WTC11 (cell line): ENCODE results near the gene SMARCA2. TPM values are rescaled to one million over a fixed set of nuclear protein-coding genes. Genes with fewer than 3 reads are reported as not detected.

Experiments used
- ATF1 ChIP-seq: sonication (generic); formaldehyde crosslinking; IDR thresholded peaks from 2 replicates; pipeline ENCODE4 v1.8.1; 2023; ENCODE audit warnings: mild to moderate bottlenecking, moderate library complexity, missing genetic modification reagents
- CREM ChIP-seq: sonication (generic); formaldehyde crosslinking; IDR thresholded peaks from 2 replicates; pipeline ENCODE4 v1.8.1; 2022; ENCODE audit warnings: mild to moderate bottlenecking, missing genetic modification reagents, moderate library complexity
- EMX1 ChIP-seq: fragments of 250-450 bp; sonication (Bioruptor Pico); IDR thresholded peaks from 2 replicates; pipeline ENCODE4 v1.8.0; 2021; ENCODE audit warnings: mild to moderate bottlenecking
- FOXJ3 ChIP-seq: sonication (generic); formaldehyde crosslinking; IDR thresholded peaks from 2 replicates; pipeline ENCODE4 v1.9.0; 2021; ENCODE audit warnings: missing genetic modification reagents, mild to moderate bottlenecking, borderline replicate concordance
- FOXK1 ChIP-seq: sonication (generic); formaldehyde crosslinking; IDR thresholded peaks from 2 replicates; pipeline ENCODE4 v1.8.0; 2022; ENCODE audit warnings: mild to moderate bottlenecking, moderate library complexity, missing genetic modification reagents
- GABPB1 ChIP-seq: sonication (generic); formaldehyde crosslinking; IDR thresholded peaks from 2 replicates; pipeline ENCODE4 v1.8.1; 2023; ENCODE audit warnings: mild to moderate bottlenecking, missing genetic modification reagents
- JUN ChIP-seq: sonication (generic); formaldehyde crosslinking; IDR thresholded peaks from 2 replicates; pipeline ENCODE4 v1.8.0; 2023; ENCODE audit warnings: mild to moderate bottlenecking, missing genetic modification reagents
- MXD4 ChIP-seq: fragments of 250-450 bp; sonication (Bioruptor Pico); IDR thresholded peaks from 2 replicates; pipeline ENCODE4 v1.8.0; 2021; ENCODE audit warnings: mild to moderate bottlenecking, moderate library complexity, borderline replicate concordance
- PRRX2 ChIP-seq: fragments of 250-450 bp; sonication (Bioruptor Pico); IDR thresholded peaks from 2 replicates; pipeline ENCODE4 v1.8.0; 2021; ENCODE audit warnings: mild to moderate bottlenecking
- RORB ChIP-seq: fragments of 250-450 bp; sonication (Bioruptor Pico); IDR thresholded peaks from 2 replicates; pipeline ENCODE4 v1.9.0; 2021; ENCODE audit warnings: mild to moderate bottlenecking
- SMAD3 ChIP-seq: sonication (generic); formaldehyde crosslinking; IDR thresholded peaks from 2 replicates; pipeline ENCODE4 v1.8.0; 2022; ENCODE audit warnings: missing genetic modification reagents, mild to moderate bottlenecking, borderline replicate concordance
- SMAD4 ChIP-seq: sonication (generic); formaldehyde crosslinking; IDR thresholded peaks from 2 replicates; pipeline ENCODE4 v1.8.0; 2022; ENCODE audit warnings: mild to moderate bottlenecking, missing genetic modification reagents
- SOX15 ChIP-seq: fragments of 250-450 bp; sonication (Bioruptor Pico); IDR thresholded peaks from 2 replicates; pipeline ENCODE4 v1.9.0; 2021; ENCODE audit warnings: mild to moderate bottlenecking
- SP1 ChIP-seq: sonication (generic); formaldehyde crosslinking; conservative IDR thresholded peaks from 2 replicates; pipeline ENCODE4 v1.8.1; 2022; ENCODE audit warnings: missing genetic modification reagents
- TEAD1 ChIP-seq: sonication (generic); formaldehyde crosslinking; IDR thresholded peaks from 2 replicates; pipeline ENCODE4 v1.8.0; 2022; ENCODE audit warnings: mild to moderate bottlenecking, missing genetic modification reagents
- ZNF121 ChIP-seq: sonication (generic); formaldehyde crosslinking; IDR thresholded peaks from 2 replicates; pipeline ENCODE4 v1.8.0; 2023; ENCODE audit warnings: missing genetic modification reagents
- ZNF219 ChIP-seq: sonication (generic); formaldehyde crosslinking; IDR thresholded peaks from 2 replicates; pipeline ENCODE4 v1.8.0; 2023; ENCODE audit warnings: missing genetic modification reagents, mild to moderate bottlenecking, borderline replicate concordance
- ZNF423 ChIP-seq: fragments of 250-450 bp; sonication (Bioruptor Pico); IDR thresholded peaks from 2 replicates; pipeline ENCODE4 v2.1.2; 2022; ENCODE audit warnings: mild to moderate bottlenecking, moderate library complexity
- total RNA-seq: library from RNA; stranded (reverse); gene quantifications from 3 replicates; pipeline ENCODE4 v1.2.3, GENCODE V29; 2021
- TF ChIP-seq, protein P1 (sequence below): fragments of 250-450 bp; sonication (Bioruptor Pico); IDR thresholded peaks from 2 replicates; pipeline ENCODE4 v1.9.0; 2021; ENCODE audit warnings: mild to moderate bottlenecking
- TF ChIP-seq, protein P2 (sequence below): sonication (generic); formaldehyde crosslinking; IDR thresholded peaks from 2 replicates; pipeline ENCODE4 v1.8.1; 2023; ENCODE audit warnings: mild to moderate bottlenecking, missing genetic modification reagents, borderline replicate concordance
- TF ChIP-seq, protein P3 (sequence below): sonication (generic); formaldehyde crosslinking; IDR thresholded peaks from 2 replicates; pipeline ENCODE4 v1.8.1; 2023; ENCODE audit warnings: mild to moderate bottlenecking, missing genetic modification reagents
- TF ChIP-seq, protein P4 (sequence below): sonication (generic); formaldehyde crosslinking; IDR thresholded peaks from 2 replicates; pipeline ENCODE4 v1.8.0; 2023; ENCODE audit warnings: mild to moderate bottlenecking, missing genetic modification reagents
- TF ChIP-seq, protein P5 (sequence below): sonication (generic); formaldehyde crosslinking; IDR thresholded peaks from 2 replicates; pipeline ENCODE4 v1.8.1; 2023; ENCODE audit warnings: mild to moderate bottlenecking, missing genetic modification reagents, moderate library complexity
- TF ChIP-seq, protein P6 (sequence below): fragments of 200-600 bp; IDR thresholded peaks from 2 replicates; pipeline ENCODE4 v1.8.0; 2022; ENCODE audit warnings: antibody characterized with exemption

The SMARCA2 gene
- total RNA-seq, 1 experiment from 2014 or later: 20.3 TPM

DNA sequence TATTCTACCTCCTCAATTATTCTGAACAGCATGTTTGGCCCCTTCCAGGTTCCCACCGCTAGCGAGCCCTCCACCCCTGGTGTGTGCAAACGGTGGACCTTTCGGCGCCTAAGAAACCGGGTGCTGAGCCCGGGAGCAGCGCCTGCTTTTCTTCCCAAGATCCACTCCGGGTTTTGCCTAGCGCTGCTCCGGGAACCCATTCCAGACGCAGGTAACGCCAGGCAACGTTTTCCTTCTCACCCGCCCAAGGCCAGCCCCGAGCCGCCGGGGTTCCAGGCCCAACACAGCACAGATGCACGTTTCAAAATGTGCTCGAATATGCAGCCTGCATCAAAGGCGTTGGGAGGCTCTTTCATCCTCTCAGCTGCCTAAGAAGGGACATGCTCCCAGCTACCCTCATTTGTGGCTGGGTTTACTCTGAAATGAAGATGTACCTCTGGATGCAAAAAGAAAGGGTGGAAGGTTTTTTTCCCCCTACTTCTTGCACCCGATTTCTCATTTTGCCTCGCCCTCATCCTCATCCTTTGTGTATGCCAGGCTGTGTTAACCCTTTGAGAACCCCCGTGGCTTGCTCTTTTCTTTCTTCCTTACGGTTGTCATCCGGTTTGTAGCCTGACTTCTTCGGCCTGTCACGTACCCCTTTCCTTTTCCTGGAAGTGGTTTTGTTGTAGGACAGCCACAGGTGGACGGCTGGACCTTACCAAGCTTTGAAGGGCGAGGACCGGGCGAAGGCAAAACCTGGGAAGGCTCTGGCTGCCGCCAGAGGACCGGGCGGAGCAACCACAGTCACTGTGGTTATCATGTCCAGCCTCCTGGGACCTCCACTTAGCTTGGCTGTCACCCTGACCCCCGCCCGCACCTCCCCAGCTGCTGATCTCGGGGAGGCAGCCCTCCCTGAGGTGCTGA lies 226.9 kb downstream of the SMARCA2 start (continued):
- TF ChIP-seq, protein P1, sequence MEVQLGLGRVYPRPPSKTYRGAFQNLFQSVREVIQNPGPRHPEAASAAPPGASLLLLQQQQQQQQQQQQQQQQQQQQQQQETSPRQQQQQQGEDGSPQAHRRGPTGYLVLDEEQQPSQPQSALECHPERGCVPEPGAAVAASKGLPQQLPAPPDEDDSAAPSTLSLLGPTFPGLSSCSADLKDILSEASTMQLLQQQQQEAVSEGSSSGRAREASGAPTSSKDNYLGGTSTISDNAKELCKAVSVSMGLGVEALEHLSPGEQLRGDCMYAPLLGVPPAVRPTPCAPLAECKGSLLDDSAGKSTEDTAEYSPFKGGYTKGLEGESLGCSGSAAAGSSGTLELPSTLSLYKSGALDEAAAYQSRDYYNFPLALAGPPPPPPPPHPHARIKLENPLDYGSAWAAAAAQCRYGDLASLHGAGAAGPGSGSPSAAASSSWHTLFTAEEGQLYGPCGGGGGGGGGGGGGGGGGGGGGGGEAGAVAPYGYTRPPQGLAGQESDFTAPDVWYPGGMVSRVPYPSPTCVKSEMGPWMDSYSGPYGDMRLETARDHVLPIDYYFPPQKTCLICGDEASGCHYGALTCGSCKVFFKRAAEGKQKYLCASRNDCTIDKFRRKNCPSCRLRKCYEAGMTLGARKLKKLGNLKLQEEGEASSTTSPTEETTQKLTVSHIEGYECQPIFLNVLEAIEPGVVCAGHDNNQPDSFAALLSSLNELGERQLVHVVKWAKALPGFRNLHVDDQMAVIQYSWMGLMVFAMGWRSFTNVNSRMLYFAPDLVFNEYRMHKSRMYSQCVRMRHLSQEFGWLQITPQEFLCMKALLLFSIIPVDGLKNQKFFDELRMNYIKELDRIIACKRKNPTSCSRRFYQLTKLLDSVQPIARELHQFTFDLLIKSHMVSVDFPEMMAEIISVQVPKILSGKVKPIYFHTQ (CRISPR knock-in tag): no peak
- TF ChIP-seq ZNF219 (CRISPR knock-in tag) (no peak), MXD4 (no peak), ATF1 (CRISPR knock-in tag) (peak; percentile 23; the same call in 1 of the 2 replicates), ZNF423 (CRISPR knock-in tag) (peak; percentile 52; the same call in 1 of the 2 replicates), SP1 (CRISPR knock-in tag) (peak; percentile 63), RORB (CRISPR knock-in tag) (no peak), TEAD1 (CRISPR knock-in tag) (peak; percentile 70; the same call in 1 of the 2 replicates), SOX15 (CRISPR knock-in tag) (no peak), JUN (CRISPR knock-in tag) (no peak), SMAD3 (no peak), SMAD4 (CRISPR knock-in tag) (no peak), PRRX2 (CRISPR knock-in tag) (no peak), FOXK1 (no peak), FOXJ3 (CRISPR knock-in tag) (no peak), GABPB1 (no peak), ZNF121 (CRISPR knock-in tag) (no peak), CREM (CRISPR knock-in tag) (peak; percentile 72; the same call in 1 of the 2 replicates), EMX1 (CRISPR knock-in tag) (peak; percentile 72; the same call in 1 of the 2 replicates)
- TF ChIP-seq, protein P2, sequence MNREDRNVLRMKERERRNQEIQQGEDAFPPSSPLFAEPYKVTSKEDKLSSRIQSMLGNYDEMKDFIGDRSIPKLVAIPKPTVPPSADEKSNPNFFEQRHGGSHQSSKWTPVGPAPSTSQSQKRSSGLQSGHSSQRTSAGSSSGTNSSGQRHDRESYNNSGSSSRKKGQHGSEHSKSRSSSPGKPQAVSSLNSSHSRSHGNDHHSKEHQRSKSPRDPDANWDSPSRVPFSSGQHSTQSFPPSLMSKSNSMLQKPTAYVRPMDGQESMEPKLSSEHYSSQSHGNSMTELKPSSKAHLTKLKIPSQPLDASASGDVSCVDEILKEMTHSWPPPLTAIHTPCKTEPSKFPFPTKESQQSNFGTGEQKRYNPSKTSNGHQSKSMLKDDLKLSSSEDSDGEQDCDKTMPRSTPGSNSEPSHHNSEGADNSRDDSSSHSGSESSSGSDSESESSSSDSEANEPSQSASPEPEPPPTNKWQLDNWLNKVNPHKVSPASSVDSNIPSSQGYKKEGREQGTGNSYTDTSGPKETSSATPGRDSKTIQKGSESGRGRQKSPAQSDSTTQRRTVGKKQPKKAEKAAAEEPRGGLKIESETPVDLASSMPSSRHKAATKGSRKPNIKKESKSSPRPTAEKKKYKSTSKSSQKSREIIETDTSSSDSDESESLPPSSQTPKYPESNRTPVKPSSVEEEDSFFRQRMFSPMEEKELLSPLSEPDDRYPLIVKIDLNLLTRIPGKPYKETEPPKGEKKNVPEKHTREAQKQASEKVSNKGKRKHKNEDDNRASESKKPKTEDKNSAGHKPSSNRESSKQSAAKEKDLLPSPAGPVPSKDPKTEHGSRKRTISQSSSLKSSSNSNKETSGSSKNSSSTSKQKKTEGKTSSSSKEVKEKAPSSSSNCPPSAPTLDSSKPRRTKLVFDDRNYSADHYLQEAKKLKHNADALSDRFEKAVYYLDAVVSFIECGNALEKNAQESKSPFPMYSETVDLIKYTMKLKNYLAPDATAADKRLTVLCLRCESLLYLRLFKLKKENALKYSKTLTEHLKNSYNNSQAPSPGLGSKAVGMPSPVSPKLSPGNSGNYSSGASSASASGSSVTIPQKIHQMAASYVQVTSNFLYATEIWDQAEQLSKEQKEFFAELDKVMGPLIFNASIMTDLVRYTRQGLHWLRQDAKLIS (CRISPR knock-in tag): 0 out of 2 replicates have a peak, but pooled peaks have one; percentile 43
- TF ChIP-seq, protein P3, sequence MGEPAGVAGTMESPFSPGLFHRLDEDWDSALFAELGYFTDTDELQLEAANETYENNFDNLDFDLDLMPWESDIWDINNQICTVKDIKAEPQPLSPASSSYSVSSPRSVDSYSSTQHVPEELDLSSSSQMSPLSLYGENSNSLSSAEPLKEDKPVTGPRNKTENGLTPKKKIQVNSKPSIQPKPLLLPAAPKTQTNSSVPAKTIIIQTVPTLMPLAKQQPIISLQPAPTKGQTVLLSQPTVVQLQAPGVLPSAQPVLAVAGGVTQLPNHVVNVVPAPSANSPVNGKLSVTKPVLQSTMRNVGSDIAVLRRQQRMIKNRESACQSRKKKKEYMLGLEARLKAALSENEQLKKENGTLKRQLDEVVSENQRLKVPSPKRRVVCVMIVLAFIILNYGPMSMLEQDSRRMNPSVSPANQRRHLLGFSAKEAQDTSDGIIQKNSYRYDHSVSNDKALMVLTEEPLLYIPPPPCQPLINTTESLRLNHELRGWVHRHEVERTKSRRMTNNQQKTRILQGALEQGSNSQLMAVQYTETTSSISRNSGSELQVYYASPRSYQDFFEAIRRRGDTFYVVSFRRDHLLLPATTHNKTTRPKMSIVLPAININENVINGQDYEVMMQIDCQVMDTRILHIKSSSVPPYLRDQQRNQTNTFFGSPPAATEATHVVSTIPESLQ (CRISPR knock-in tag): no peak
- TF ChIP-seq, protein P4, sequence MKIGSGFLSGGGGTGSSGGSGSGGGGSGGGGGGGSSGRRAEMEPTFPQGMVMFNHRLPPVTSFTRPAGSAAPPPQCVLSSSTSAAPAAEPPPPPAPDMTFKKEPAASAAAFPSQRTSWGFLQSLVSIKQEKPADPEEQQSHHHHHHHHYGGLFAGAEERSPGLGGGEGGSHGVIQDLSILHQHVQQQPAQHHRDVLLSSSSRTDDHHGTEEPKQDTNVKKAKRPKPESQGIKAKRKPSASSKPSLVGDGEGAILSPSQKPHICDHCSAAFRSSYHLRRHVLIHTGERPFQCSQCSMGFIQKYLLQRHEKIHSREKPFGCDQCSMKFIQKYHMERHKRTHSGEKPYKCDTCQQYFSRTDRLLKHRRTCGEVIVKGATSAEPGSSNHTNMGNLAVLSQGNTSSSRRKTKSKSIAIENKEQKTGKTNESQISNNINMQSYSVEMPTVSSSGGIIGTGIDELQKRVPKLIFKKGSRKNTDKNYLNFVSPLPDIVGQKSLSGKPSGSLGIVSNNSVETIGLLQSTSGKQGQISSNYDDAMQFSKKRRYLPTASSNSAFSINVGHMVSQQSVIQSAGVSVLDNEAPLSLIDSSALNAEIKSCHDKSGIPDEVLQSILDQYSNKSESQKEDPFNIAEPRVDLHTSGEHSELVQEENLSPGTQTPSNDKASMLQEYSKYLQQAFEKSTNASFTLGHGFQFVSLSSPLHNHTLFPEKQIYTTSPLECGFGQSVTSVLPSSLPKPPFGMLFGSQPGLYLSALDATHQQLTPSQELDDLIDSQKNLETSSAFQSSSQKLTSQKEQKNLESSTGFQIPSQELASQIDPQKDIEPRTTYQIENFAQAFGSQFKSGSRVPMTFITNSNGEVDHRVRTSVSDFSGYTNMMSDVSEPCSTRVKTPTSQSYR (CRISPR knock-in tag): 0 out of 2 replicates have a peak, but pooled peaks have one; percentile 13
- TF ChIP-seq, protein P5, sequence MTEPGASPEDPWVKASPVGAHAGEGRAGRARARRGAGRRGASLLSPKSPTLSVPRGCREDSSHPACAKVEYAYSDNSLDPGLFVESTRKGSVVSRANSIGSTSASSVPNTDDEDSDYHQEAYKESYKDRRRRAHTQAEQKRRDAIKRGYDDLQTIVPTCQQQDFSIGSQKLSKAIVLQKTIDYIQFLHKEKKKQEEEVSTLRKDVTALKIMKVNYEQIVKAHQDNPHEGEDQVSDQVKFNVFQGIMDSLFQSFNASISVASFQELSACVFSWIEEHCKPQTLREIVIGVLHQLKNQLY (CRISPR knock-in tag): no peak
- TF ChIP-seq, protein P6, sequence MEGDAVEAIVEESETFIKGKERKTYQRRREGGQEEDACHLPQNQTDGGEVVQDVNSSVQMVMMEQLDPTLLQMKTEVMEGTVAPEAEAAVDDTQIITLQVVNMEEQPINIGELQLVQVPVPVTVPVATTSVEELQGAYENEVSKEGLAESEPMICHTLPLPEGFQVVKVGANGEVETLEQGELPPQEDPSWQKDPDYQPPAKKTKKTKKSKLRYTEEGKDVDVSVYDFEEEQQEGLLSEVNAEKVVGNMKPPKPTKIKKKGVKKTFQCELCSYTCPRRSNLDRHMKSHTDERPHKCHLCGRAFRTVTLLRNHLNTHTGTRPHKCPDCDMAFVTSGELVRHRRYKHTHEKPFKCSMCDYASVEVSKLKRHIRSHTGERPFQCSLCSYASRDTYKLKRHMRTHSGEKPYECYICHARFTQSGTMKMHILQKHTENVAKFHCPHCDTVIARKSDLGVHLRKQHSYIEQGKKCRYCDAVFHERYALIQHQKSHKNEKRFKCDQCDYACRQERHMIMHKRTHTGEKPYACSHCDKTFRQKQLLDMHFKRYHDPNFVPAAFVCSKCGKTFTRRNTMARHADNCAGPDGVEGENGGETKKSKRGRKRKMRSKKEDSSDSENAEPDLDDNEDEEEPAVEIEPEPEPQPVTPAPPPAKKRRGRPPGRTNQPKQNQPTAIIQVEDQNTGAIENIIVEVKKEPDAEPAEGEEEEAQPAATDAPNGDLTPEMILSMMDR: no peak; the same call in 1 of the 2 replicates
